ENCODE measurements around the gene HGFAC.

GRCh38 chr4:3437582-3437936, 4.2 kb upstream of the HGFAC start:
- TF ChIP-seq CTCF (IDR thresholded peaks at IDR 0.05) (no peak), POLR2AphosphoS5 (IDR thresholded peaks at IDR 0.05) (no peak), EP300 (IDR thresholded peaks at IDR 0.05) (no peak), POLR2A (IDR thresholded peaks at IDR 0.05) (no peak)

All from sigmoid colon (tissue), 4 donors.